ENCODE measurements around the gene AGPAT1. TPM values are rescaled to one million over a fixed set of nuclear protein-coding genes. Genes with fewer than 3 reads are reported as not detected.
A peak's percentile ranks its signal among the peaks of the same experiment; 100 is the strongest.

Gene AGPAT1
- total and polyA plus RNA-seq, 2 of the 13 experiments (the other 11 are each of a cell fraction or from before 2014, with no cell fraction given), result 51.3 to 139 TPM

DNA sequence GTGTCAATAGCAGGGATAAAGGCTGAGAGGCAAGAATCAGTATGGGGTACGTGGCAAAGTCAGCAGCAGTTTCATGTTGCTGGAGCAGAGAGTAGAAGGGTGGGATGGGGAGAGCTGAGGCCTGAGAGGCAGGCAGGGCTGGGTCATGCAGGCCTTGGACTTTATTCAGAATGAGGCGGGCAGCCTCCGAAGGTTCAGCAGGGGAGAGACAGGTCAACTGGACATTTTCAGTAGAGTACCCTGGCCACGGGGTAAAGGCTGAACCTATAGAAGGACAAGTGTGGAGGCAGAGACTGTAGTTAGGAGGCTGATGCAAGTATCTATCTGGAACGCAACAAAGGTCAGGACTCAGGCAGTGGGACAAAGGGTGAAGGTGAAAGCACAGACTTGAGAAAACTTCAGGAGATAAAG, 34.3 kb upstream of the AGPAT1 start:
- H3K27me3 ChIP-seq (ENCODE audit: control insufficient read depth in 1 of 2, insufficient read depth in 2 of 2, low read length in 2 of 2), result peaks cover 1 to 12% of the 10 kb centered on the region in 2 experiments; a peak in 4 of 5 replicates
- DNase-seq (ENCODE audit: low spot score) (no peak), ATAC-seq (peak; percentile 88), FAIRE-seq (peak; percentile 12)
- no peaks in the 10 kb centered on the region for H4K20me1 ChIP-seq (ENCODE audit: insufficient read depth, low read length)
- H3K4me1 ChIP-seq (ENCODE audit: insufficient read depth, low read length), result peaks cover 24% of the 10 kb centered on the region
- ChIA-PET POLR2A (no interaction called here), CTCF (ENCODE audit: low intra/inter-chr PET ratio, low total read pairs) (no interaction called here)
- H3K27ac ChIP-seq (ENCODE audit: extremely low read length, insufficient read depth, low read length), result peak overlapping the region; percentile 24
- H3K4me3 ChIP-seq (replicated peaks in 1 of 3; ENCODE audit: insufficient read depth in 1 of 3, low read depth in 2 of 3, low read length in 3 of 3), result no peak overlapping the region
- H3K9ac ChIP-seq (ENCODE audit: insufficient read depth, low read depth, low read length), result no peak overlapping the region
- 2% methylated on average over 5 of the region's 5 CpGs for WGBS (ENCODE audit: low lambda C conversion rate)
- intact Hi-C loops (cut with micrococcal nuclease; ENCODE audit: unreplicated experiment), result no loop called here
- no TSS peak for BruUV-seq (replicated peaks)
- in situ Hi-C loops (cut with HindIII; ENCODE audit: extremely low pct_ligation_motif_present, low pct_unique_long_range_greater_than_20kb), result no loop called here
- no peaks in the 10 kb centered on the region for H3K9me3 ChIP-seq (ENCODE audit: low read length)
- no peaks in the 10 kb centered on the region for H3K36me3 ChIP-seq (replicated peaks in 1 of 2; ENCODE audit: control insufficient read depth in 1 of 2, insufficient read depth in 2 of 2, low read length in 2 of 2)
- peak overlapping the region; percentile 45 for H3K4me2 ChIP-seq (ENCODE audit: low read depth, low read length)
- H3K79me2 ChIP-seq (ENCODE audit: insufficient read depth, low read length), result no peaks in the 10 kb centered on the region
- H2AFZ ChIP-seq (ENCODE audit: low read length), result no peak overlapping the region
- TF ChIP-seq SALL1 (CRISPR knock-in tag; IDR thresholded peaks at IDR 0.05) (peak; percentile 33; the same call in 1 of the 2 replicates), ZNF883 (CRISPR knock-in tag; IDR thresholded peaks at IDR 0.05; ENCODE audit: not compliant biosample characterization) (no peak), NR2C2 (CRISPR knock-in tag; IDR thresholded peaks at IDR 0.05; ENCODE audit: borderline replicate concordance) (peak; percentile 27; the same call in 1 of the 2 replicates), HNF4G (IDR thresholded peaks at IDR 0.05; ENCODE audit: borderline replicate concordance, low read depth, low read length) (peak; percentile 57; the same call in 1 of the 2 replicates), HNF4G (CRISPR knock-in tag; IDR thresholded peaks at IDR 0.05; ENCODE audit: borderline replicate concordance, low read depth) (no peak), ZNF383 (CRISPR knock-in tag; IDR thresholded peaks at IDR 0.05; ENCODE audit: borderline replicate concordance) (no peak), THAP11 (CRISPR knock-in tag; IDR thresholded peaks at IDR 0.05) (no peak), PCBP1 (IDR thresholded peaks at IDR 0.05; ENCODE audit: borderline replicate concordance, low read depth, low read length) (no peak), REPIN1 (CRISPR knock-in tag; IDR thresholded peaks at IDR 0.05; ENCODE audit: borderline replicate concordance, low read depth) (peak; percentile 59; the same call in 1 of the 2 replicates), NR2F6 (IDR thresholded peaks at IDR 0.05) (0 out of 2 replicates have a peak, but pooled peaks have one; percentile 31), NR2F6 (CRISPR knock-in tag; IDR thresholded peaks at IDR 0.05) (0 out of 2 replicates have a peak, but pooled peaks have one; percentile 31), ZNF501 (CRISPR knock-in tag; IDR thresholded peaks at IDR 0.05) (0 out of 2 replicates have a peak, but pooled peaks have one; percentile 21), ZNF446 (CRISPR knock-in tag; IDR thresholded peaks at IDR 0.05) (no peak), STAT5B (CRISPR knock-in tag; IDR thresholded peaks at IDR 0.05) (no peak), GPN1 (CRISPR knock-in tag; IDR thresholded peaks at IDR 0.05; ENCODE audit: borderline replicate concordance) (no peak), POGZ (CRISPR knock-in tag; IDR thresholded peaks at IDR 0.05) (0 out of 2 replicates have a peak, but pooled peaks have one; percentile 29)
- TF ChIP-seq, protein P1, sequence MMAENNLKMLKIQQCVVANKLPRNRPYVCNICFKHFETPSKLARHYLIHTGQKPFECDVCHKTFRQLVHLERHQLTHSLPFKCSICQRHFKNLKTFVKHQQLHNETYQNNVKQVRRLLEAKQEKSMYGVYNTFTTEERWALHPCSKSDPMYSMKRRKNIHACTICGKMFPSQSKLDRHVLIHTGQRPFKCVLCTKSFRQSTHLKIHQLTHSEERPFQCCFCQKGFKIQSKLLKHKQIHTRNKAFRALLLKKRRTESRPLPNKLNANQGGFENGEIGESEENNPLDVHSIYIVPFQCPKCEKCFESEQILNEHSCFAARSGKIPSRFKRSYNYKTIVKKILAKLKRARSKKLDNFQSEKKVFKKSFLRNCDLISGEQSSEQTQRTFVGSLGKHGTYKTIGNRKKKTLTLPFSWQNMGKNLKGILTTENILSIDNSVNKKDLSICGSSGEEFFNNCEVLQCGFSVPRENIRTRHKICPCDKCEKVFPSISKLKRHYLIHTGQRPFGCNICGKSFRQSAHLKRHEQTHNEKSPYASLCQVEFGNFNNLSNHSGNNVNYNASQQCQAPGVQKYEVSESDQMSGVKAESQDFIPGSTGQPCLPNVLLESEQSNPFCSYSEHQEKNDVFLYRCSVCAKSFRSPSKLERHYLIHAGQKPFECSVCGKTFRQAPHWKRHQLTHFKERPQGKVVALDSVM (CRISPR knock-in tag; IDR thresholded peaks at IDR 0.05), result peak; percentile 76; the same call in 1 of the 2 replicates
- TF ChIP-seq, protein P2, sequence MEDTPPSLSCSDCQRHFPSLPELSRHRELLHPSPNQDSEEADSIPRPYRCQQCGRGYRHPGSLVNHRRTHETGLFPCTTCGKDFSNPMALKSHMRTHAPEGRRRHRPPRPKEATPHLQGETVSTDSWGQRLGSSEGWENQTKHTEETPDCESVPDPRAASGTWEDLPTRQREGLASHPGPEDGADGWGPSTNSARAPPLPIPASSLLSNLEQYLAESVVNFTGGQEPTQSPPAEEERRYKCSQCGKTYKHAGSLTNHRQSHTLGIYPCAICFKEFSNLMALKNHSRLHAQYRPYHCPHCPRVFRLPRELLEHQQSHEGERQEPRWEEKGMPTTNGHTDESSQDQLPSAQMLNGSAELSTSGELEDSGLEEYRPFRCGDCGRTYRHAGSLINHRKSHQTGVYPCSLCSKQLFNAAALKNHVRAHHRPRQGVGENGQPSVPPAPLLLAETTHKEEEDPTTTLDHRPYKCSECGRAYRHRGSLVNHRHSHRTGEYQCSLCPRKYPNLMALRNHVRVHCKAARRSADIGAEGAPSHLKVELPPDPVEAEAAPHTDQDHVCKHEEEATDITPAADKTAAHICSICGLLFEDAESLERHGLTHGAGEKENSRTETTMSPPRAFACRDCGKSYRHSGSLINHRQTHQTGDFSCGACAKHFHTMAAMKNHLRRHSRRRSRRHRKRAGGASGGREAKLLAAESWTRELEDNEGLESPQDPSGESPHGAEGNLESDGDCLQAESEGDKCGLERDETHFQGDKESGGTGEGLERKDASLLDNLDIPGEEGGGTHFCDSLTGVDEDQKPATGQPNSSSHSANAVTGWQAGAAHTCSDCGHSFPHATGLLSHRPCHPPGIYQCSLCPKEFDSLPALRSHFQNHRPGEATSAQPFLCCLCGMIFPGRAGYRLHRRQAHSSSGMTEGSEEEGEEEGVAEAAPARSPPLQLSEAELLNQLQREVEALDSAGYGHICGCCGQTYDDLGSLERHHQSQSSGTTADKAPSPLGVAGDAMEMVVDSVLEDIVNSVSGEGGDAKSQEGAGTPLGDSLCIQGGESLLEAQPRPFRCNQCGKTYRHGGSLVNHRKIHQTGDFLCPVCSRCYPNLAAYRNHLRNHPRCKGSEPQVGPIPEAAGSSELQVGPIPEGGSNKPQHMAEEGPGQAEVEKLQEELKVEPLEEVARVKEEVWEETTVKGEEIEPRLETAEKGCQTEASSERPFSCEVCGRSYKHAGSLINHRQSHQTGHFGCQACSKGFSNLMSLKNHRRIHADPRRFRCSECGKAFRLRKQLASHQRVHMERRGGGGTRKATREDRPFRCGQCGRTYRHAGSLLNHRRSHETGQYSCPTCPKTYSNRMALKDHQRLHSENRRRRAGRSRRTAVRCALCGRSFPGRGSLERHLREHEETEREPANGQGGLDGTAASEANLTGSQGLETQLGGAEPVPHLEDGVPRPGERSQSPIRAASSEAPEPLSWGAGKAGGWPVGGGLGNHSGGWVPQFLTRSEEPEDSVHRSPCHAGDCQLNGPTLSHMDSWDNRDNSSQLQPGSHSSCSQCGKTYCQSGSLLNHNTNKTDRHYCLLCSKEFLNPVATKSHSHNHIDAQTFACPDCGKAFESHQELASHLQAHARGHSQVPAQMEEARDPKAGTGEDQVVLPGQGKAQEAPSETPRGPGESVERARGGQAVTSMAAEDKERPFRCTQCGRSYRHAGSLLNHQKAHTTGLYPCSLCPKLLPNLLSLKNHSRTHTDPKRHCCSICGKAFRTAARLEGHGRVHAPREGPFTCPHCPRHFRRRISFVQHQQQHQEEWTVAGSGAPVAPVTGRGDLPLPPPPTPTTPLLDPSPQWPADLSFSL (CRISPR knock-in tag; IDR thresholded peaks at IDR 0.05), result no peak
